SIG-M5 treated with dmso at 0.1 percent for 504 hours (cell line): Measurements from ENCODE around the gene RALBP1.

Source experiments
- DNase-seq: peaks from one replicate; lab custom pipeline; 2025; ENCODE audit not compliant: unreplicated experiment; lab: John Stamatoyannopoulos, UW

Gene RALBP1

DNA sequence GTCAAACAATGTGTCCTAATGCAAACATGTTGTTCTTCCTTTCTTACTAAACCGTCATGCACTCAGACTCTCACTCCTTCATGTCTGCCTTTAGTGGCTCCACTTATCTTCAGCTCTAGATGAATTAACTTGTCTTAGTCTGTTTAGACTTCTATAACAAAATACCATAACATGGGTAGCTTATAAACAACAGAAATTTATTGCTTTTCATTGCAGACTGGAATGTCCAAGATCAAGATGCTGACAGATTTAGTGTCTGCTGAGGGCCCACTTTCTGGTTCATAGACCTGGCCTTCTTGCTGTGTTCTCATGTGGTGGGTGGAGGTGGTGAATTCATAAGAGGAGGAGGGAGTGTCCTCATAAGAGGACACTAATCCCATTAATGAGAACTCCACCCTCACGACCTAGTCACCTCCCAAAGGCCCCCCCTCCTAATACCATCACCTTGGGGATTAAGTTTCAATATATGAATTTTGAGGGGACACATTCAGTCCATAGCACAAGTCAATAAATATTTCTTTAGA, 32.3 kb downstream of the RALBP1 start:
- no peak for DNase-seq

DNA sequence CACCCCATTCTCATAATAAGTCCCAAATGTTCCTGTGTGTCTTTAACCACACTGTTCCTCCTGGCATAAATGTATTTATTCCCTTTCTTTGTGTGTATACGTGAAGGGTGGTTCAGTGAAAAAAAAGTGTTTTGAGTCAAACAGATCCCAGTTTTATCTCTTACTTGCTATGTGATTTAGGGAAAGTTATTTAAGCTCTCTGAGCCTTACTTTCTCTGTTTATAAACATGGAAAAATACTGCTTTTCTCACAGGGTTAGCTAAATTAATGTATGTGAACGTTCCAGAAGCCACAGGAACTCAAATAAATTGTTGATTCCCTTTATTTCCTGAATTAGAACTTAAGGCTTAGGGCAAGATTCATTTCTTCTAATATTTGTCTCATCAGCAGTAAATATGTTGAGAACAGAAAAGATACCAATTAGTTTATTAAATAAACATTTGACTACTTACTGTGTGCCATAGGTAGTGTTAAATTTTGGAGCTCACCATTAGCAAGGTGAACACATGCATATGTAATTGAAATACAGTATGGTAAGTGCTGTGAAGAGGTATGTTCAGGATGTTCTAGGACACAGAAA, 33.2 kb downstream of the RALBP1 start:
- DNase-seq = no peak

DNA sequence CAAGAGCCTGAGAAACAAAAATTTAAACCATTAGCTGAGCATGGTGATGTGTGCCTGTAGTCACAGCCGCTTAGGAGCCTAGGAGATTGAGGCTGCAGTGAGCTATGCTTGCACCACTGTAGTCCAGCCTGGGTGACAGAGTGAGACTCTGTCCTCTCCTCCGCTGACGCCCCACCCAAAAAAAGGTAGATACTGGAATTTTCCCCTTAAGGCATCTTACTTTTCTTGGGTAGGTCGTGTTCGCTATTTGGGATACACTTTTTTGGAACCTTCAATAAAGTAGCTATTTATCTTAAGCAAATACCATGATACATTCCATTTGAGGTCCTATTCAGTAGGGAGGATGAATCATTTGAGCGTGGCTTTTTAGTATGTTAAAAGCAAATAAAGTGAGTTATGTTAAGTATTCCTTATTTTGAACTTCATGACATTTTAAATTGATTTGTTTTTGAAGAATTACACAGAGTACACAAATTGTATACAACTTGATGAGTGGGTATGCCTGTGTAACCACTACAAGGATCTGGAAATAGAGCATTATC, 38.7 kb downstream of the RALBP1 start:
- no peak for DNase-seq

DNA sequence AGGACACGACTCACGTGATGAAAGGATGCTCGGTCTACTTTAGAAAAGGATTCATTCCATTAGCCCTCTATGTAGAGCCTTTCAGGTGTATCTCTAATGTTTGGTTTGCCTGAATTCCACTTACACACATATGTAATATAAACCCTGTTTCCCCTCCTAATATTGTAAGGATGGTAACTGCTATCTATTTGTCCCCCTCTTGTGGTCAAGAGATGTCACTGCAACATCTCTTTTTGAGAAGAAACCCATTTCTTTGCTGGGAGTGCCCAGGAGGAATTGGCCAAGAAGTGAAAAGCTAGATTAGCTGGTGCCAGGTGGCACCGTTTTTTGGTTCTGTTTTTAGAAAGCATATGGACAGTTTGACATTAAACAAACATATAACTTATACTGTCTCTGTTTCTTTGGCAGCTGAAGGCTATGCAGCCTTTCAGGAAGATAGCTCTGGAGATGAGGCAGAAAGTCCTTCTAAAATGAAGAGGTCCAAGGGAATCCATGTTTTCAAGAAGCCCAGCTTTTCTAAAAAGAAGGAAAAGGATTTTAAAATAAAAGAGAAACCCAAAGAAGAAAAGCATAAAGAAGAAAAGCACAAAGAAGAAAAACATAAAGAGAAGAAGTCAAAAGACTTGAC, 41.2 kb downstream of the RALBP1 start:
- peak; percentile 64 for DNase-seq

DNA sequence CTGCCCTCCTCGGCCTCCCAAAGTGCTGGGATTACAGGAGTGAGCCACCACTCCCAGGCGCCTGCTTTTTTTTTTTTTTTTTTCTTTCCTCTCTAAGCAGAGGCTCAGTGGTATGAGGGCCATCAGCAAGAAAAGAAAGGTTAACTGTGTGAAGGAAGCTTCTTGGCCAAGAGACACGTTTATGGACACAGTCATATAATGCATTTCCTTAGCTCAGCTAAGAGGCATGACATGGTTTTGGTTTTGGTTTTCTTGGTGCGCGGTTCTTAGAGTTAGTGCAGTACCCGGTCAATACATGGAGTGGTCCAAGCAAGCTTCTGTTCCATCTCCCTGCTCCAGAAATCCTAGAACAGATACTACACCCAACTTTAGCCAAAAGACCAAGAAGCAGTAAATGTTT, 42.6 kb downstream of the RALBP1 start:
- no peak for DNase-seq

DNA sequence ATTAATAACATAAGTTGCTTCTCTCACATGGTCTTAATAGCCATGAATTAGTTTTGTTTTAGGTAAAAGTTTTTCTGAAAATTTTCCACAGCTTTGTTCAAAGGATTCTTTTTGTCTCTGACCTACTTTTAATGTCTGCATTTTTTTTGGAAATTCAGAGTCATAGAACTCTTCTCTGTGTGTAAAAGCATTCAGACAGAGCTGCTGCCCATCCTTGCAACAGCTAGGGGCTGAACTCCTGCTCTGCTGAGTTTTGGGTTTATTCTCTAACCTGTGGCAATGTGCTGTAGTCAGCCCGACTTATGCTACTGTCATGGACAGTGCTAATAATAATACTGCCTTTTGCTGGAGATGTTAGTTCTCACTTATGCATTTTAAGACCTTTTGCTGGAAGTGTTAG, 44.1 kb downstream of the RALBP1 start:
- no peak for DNase-seq

DNA sequence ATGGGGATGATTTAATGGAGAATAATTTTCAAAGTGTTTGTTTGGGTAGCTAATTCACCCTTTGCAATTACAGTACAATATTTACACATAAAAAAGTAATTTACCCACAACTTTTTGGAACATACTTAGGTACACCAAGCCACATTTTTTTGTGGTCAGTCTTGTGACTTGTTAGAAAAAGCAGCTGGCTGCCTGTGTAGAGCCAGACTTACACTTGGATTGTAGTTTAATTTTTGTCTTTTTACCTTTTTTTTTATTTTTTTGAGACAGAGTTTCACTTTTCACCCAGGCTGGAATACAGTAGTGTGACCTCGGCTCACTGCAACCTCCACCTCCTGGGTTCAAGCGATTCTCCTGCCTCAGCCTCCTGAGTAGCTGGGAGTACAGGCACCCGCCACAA, 45.4 kb downstream of the RALBP1 start:
- no peak for DNase-seq

DNA sequence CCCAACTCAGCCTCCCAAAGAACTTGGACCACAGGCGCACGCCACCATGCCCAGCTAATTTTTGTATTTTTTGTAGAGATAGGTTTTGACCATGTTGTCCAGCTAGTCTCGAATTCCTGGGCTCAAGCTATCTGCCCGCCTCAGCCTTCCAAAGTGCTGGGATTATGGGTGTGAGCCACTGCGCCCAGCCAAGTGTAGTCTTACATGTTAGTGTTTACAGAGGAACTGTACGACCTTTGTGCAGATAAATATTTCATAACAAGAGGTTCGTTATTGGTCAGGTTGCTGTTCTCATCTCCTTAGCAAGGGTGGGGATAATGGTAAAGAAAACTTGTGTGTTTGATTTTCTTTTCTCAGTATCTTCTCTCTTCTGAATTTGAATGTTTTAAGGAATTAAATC, 46.5 kb downstream of the RALBP1 start:
- DNase-seq = no peak

DNA sequence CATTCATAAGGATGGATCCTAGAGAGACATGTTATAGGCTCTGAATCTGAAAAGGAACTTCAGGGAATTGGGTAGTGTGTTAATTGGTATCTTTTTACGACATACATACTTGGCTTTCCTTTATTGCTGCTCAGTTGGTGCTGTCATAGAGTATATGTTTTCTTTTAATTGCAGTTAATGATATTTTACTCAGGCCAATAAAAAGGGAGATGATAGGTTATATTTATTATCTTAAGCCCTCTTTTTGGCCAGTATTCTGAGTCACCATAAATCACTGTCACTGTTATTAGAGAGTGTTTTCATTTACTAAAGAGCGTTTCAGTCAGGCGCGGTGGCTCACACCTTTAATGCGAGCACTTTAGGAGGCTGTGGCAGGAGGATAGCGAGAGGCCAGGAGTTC, 47.6 kb downstream of the RALBP1 start:
- DNase-seq = no peak

DNA sequence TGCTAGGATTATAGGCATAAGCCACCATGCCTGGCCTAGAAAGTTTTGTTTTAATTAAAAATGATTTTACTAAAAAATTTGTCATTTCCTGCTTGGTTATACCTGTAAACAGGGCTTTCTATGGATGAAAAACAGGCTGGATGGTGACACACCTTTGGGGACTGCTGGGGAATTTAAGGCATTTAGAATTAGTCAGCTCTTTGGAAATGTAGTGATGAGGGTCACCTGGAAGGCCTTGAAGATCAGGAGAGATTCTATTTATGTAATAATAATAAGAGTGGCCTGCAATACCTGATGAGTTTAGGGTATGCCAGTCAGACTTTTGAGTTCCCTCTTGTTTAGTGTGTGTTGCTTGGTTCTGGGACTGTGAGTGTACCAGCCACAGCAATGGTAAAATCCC, 51.1 kb downstream of the RALBP1 start:
- DNase-seq = no peak

DNA sequence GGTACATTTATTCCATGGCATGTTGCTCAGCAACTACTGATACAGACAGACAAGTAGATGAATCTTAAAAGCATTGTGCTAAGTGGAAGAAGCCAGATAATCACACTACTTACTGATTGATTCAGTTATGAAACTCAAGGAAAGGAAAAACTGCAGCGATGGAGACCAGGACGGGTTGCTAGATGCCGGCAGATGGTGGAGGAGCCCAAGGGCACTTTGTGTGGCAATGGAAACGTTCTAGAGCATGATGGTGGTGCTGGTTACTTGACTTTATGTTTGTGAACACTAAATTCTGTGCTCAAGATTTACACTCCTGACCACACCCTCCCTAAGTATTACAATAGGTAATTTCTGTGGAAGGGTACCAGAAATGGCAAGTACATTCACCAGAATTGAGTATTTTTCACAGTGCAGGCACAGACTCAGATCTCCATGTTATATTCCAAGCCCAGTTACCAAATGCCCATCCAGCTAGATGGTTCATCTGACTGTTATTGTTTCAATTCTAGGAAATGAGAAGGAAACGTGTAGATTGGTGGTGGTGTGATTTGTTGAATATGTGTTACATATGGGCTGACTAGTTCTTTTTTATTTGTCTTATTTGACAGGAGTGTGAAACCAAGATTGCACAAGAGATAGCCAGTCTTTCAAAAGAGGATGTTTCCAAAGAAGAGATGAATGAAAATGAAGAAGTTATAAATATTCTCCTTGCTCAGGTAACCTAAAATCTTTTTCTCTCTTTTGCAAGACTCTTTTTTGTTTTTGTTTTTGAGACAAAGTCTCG, 55.1 kb downstream of the RALBP1 start:
- peak; percentile 63 for DNase-seq

DNA sequence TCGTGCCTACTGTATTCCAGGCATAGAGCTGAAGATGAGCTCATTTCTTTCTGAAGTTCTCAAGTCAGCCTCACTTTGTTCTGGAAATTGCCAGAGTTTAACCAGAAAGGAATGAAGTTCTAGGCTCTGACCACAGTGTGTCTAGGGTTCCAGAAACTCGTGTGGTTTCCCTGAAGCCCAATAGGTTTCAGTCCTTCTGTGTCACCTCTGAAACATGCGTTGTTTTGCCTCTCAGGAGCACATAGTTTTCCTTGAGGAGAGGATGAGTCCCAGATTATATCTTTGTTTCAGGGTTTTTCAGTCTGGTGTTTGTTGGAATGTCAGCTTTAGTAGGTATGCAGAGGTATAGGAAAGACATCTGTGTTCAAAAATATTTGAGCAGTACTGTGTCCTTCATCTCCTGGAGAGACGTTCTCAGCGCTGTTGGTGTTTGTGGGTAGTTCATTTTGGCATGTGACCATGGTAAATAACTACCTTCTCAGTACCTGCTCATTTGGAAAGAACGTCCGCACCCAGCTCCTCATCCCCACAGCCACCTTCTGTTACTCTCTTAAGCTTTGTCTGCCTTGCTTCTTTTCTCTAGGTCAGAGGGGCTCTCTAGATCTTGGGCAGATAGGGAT, 56.6 kb downstream of the RALBP1 start:
- no peak for DNase-seq

DNA sequence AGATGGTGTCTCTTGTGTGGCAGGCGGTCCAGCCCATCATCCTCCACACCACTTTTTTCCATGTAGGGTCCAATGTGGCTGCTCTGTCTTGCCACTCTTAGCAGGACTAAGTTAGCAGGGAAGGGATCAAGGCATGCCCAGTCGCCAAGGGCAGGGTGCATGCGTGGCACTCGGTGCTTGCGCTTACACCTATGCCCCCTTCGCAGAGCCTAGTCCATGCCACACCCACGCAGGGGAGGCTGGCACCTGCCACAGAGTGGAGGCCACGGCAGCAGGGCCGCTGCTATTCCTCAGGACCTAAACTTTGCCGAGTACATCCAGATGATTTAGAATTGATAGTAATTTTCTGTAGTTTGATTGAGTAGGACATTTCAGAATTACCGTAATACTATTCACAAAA, 59.5 kb downstream of the RALBP1 start:
- no peak for DNase-seq

DNA sequence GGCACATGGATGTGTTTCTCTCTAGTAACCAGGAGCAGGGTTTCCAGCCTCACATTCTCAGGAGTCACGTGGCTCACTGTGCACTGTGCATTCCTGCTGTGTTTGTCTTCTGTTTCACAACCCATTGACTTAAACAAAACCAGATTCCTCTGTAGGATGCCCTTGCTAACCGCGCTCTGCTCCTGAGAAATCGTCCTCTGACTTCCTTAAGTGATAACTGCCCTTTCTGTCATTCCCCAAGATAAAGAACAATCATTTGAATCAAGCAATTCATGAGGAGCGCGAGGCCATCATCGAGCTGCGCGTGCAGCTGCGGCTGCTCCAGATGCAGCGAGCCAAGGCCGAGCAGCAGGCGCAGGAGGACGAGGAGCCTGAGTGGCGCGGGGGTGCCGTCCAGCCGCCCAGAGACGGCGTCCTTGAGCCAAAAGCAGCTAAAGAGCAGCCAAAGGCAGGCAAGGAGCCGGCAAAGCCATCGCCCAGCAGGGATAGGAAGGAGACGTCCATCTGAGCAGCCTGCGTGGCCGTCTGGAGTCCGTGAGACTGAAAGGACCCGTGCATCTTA, 60.2 kb downstream of the RALBP1 start:
- peak; percentile 26 for DNase-seq

DNA sequence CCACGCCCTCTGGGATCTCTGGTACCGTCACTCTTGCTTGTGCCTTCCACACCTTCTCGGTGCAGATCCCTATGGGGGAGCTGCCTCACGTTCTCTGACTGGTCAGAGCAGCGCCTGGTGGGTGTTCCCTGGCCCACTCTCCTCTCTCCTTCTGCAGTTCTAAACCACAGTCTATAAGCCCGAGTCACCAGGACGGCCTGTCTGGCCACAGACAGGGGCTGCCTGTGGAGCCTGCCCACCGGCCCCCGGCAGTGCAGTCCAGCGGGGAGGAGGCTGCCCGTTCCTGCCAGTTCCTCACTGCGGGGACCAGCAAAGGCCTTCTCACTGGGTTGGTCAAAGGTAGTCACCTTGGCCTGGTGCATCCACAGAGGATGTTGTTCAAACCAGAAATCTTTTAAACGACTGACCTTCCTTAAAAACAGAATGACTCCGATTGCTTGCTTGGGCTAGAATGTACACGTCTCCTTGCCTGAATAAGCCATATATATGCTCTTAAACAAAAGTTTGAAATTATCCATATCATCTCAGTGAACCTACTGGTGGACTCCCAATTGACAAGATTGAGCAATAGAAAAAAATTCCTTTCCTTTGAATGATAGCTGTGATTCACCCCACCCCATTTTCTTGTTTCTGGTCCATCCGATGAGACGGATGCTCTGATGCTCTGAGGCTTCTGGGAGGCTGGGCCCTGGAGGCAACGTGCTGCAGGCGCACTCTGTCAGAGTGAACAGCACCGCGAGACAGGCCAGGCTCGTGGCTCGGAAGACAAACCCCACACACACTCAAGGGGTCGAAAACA, 61.2 kb downstream of the RALBP1 start:
- no peak for DNase-seq

DNA sequence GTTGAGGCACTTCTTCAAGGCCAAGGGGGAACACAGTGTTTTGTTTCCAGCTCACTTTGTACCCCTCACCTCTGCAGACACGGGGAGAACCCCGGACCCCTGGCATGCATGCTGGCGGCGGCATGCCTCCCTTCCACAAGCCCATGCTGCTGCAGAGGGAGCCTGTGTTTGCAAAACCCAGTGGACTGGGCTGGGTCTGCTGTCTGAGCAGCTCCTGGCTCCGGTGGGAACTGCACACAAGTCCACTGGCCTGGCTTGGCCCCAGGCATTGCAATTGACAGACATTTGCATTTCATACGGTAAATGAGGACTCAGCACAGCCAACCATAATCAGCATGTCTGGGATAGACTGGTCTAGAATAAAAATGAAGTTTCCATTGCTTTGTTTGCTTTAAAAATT, 62.4 kb downstream of the RALBP1 start:
- DNase-seq = no peak

DNA sequence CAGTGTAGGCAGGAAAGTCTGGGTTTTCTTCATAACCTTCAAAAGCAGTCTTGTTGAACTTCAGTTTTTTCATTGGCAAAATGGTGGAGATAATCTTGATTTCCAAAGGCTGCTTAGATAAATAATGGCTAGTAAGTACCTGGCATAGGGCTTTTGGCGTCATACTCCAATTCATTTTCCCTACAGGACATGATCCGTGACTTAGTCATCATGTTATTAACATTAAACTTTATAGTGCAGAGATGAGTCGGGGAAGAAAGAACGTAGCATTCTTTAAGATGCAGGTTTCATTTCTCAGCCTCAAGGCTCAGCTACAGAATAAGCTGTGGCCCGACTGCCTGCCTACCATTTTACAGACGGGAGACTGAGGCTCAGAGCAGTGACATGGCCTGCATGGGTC, 64.0 kb downstream of the RALBP1 start:
- no peak for DNase-seq

DNA sequence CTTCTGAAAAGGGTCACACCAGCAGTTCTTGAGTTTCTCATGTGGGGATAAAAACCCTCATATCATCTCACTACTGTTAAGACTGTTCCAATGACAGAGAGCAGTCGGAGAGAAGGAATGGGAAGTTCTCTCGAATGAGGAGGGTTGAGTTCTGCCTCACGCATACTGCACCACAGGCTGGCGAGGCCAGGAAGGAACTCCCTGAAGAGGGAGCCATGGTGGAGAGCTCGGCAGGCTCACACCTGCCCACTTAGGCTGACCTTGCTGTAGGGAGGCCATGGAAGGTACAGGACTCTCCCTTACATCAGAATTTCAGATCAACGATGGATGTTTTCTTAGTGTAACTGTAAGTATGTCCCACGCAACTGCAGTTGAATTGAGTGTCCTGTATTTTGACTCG, 64.6 kb downstream of the RALBP1 start:
- no peak for DNase-seq

DNA sequence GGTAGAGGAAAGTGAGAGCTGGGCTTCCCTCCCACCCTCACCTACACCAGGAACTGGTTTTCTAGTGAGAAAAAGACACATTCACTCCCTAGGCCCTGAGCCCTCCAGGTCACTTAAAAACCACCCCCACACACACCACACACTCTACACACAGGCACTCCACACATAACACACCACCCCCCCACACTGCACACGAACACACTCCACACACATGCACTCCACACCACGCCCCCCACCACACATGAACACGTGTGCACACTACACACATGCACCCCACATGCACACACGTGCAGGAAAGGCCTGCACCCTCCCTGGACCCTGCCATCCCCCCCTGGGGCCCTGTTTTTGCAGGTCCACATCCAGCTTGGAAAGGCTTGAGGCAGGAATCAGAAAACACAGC, 67.6 kb downstream of the RALBP1 start:
- DNase-seq = no peak

DNA sequence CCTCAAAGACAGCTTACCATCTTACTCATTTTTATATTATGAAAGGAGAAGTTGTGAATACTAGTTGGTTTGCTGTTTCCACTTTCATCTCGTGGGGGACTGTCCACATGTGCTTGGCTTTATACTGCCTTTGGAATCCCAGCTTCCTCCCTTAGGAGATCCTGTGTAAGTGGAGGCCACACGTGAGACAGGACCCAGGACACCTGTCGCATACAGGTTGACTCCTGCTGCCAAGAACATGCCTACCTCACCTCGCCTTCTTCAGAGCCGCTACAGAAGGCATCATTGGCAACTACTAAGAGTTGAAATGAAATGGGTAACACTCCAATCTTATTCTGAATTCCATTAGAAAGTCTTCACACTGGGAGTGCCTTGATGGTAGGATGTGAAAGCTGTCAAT, 69.7 kb downstream of the RALBP1 start:
- DNase-seq = no peak
